K562 (cell line): Measurements from ENCODE around the gene ATP5MG. TPM values are rescaled to one million over a fixed set of nuclear protein-coding genes. Genes with fewer than 3 reads are reported as not detected.

ENCODE experiments used
- ATAC-seq: fragments of 200-7000 bp; cut with Tn5 transposase; 3 replicates; pipeline ENCODE4 v1.9.1; 2020; ENCODE audit warnings: moderate library complexity
- BruUV-seq: library from RNA; stranded (reverse); fragments of 400-500 nt; replicated peaks from 2 replicates; lab custom pipeline; 2021; lab: Mats Ljungman, UMichigan
- CTCF ChIA-PET: fragments of 300-600 bp; formaldehyde crosslinking; extraction: SDS; loops from one replicate; lab custom pipeline; 2021; ENCODE audit warnings: low intra/inter-chr PET ratio; lab: Yijun Ruan, JAX
- POLR2A ChIA-PET: fragments of 300-600, 350-650 bp; sonication (Branson Sonifier 250); formaldehyde crosslinking; extraction: SDS; loops from one replicate; lab custom pipeline; 2021; ENCODE audit warnings: antibody characterized with exemption, inconsistent platforms; lab: Yijun Ruan, JAX
- DNase-seq, 4 experiments: peaks; one replicate each; pipeline versions ENCODE4 v3.0.0 to v3.0.0-alpha.2; 2011 to 2018; ENCODE audit warnings: low spot score in 3 of 4, mixed read lengths in 3 of 4; ENCODE audit errors: extremely low read depth in 1 of 4
- FAIRE-seq: peaks from 2 replicates; lab custom pipeline; 2011; peaks lifted over from hg19 to GRCh38; lab: Jason Lieb, UNC
- H2AFZ ChIP-seq: 2 replicates; pipeline ENCODE4 v1.6.0; 2011; ENCODE audit warnings: low read depth, low read length, control low read depth, inconsistent platforms
- H3K27ac ChIP-seq: fragments of 200-600 bp; 3 replicates; pipeline ENCODE4 v1.8.0; 2011; ENCODE audit warnings: low read depth, mild to moderate bottlenecking, control low read depth, inconsistent platforms, low read length, moderate library complexity, mixed read lengths; ENCODE audit errors: extremely low read depth
- H3K27me3 ChIP-seq, 2 experiments: fragments of 300-600 bp in 1 of 2; 2 replicates in 1 of 2; 3 replicates in 1 of 2; pipeline versions ENCODE4 v1.6.0 to v1.8.0; 2011; ENCODE audit warnings: inconsistent platforms in 2 of 2, low read length in 2 of 2, mild to moderate bottlenecking in 1 of 2, mixed read lengths in 1 of 2, moderate library complexity in 1 of 2; ENCODE audit not compliant: control insufficient read depth in 2 of 2, insufficient read depth in 2 of 2
- H3K36me3 ChIP-seq: fragments of 300-600 bp; 3 replicates; pipeline ENCODE4 v1.8.0; 2011; ENCODE audit warnings: mild to moderate bottlenecking, low read length, inconsistent platforms; ENCODE audit not compliant: control insufficient read depth, insufficient read depth
- H3K4me1 ChIP-seq, 2 experiments: fragments of 200-600 bp in 1 of 2; replicated peaks in 1 of 2; 2 replicates in 1 of 2; 3 replicates in 1 of 2; pipeline versions ENCODE4 v1.5.1 to v1.8.0; 2011; ENCODE audit warnings: inconsistent platforms in 2 of 2, low read length in 2 of 2, mild to moderate bottlenecking in 1 of 2, mixed read lengths in 1 of 2, moderate library complexity in 1 of 2; ENCODE audit not compliant: control insufficient read depth in 2 of 2, insufficient read depth in 2 of 2
- H3K4me2 ChIP-seq: 2 replicates; pipeline ENCODE4 v1.6.1; 2011; ENCODE audit warnings: low read length, control low read depth, inconsistent platforms, mixed read lengths; ENCODE audit not compliant: insufficient read depth
- H3K4me3 ChIP-seq: fragments of 200-600 bp; sonication (generic), shearing (Covaris generic); 2 replicates; pipeline ENCODE4 v1.5.1; 2016; ENCODE audit warnings: control low read depth, inconsistent platforms
- H3K79me2 ChIP-seq: fragments of 200-600 bp; 3 replicates; pipeline ENCODE4 v1.8.0; 2011; ENCODE audit warnings: low read length, inconsistent platforms; ENCODE audit not compliant: control insufficient read depth, insufficient read depth
- H3K9ac ChIP-seq, 2 experiments: 2 replicates each; pipeline versions ENCODE4 v1.6.0 to v1.6.1; 2011; ENCODE audit warnings: low read depth in 2 of 2, low read length in 2 of 2, control low read depth in 1 of 2, inconsistent platforms in 1 of 2, mild to moderate bottlenecking in 1 of 2, mixed read lengths in 1 of 2; ENCODE audit not compliant: insufficient read depth in 1 of 2
- H3K9me1 ChIP-seq: one replicate; pipeline ENCODE4 v1.6.0; 2011; ENCODE audit warnings: inconsistent platforms, mild to moderate bottlenecking, low read length, moderate library complexity; ENCODE audit not compliant: control insufficient read depth, insufficient read depth
- H3K9me3 ChIP-seq: replicated peaks from 2 replicates; pipeline ENCODE4 v1.5.1; 2011; ENCODE audit warnings: low read depth, low read length, inconsistent platforms; ENCODE audit not compliant: control insufficient read depth, insufficient read depth
- H4K20me1 ChIP-seq: replicated peaks from 2 replicates; pipeline ENCODE4 v1.6.1; 2011; ENCODE audit warnings: low read length, inconsistent platforms, mixed read lengths; ENCODE audit not compliant: control insufficient read depth, insufficient read depth
- ATF1 ChIP-seq, 2 experiments: fragments of 450-650 bp in 1 of 2; IDR thresholded peaks; 2 replicates each; pipeline ENCODE4 v1.6.1; 2016; ENCODE audit warnings: missing compliant biosample characterization in 1 of 2, missing genetic modification characterization in 1 of 2
- CAMTA2 ChIP-seq: fragments of 250-450 bp; sonication (Bioruptor Pico); conservative IDR thresholded peaks from 2 replicates; pipeline ENCODE4 v1.5.1; 2022
- CBX5 ChIP-seq: IDR thresholded peaks from 2 replicates; pipeline ENCODE4 v1.6.1; 2014; ENCODE audit warnings: low read depth, borderline replicate concordance
- HDAC1 ChIP-seq, 2 experiments: fragments of 450-650 bp; IDR thresholded peaks; 2 replicates each; pipeline ENCODE4 v1.6.1; 2016 to 2017; ENCODE audit warnings: inconsistent platforms in 1 of 2, mild to moderate bottlenecking in 1 of 2, moderate library complexity in 1 of 2
- HDAC2 ChIP-seq: fragments of 450-650 bp; IDR thresholded peaks from 2 replicates; pipeline ENCODE4 v1.6.1; 2016; ENCODE audit warnings: mild to moderate bottlenecking
- L3MBTL2 ChIP-seq: fragments of 450-650 bp; IDR thresholded peaks from 2 replicates; pipeline ENCODE4 v1.6.1; 2016; ENCODE audit warnings: mild to moderate bottlenecking, moderate library complexity
- MXD1 ChIP-seq: fragments of 250-450 bp; sonication (Bioruptor Pico); IDR thresholded peaks from 2 replicates; pipeline ENCODE4 v1.8.0; 2021; ENCODE audit warnings: borderline replicate concordance, mild to moderate bottlenecking, moderate library complexity; ENCODE audit not compliant: poor library complexity, severe bottlenecking
- MXI1 ChIP-seq: IDR thresholded peaks from 2 replicates; pipeline ENCODE4 v1.6.1; 2011; ENCODE audit warnings: low read depth, mild to moderate bottlenecking, improper control_type of control experiment, low read length
- MYC ChIP-seq, 2 experiments: fragments of 250-450 bp in 1 of 2; sonication (Bioruptor Pico) in 1 of 2; IDR thresholded peaks; 2 replicates each; pipeline versions ENCODE4 v1.5.1 to v1.6.1; 2012 to 2021; ENCODE audit warnings: low read depth in 2 of 2, borderline replicate concordance in 1 of 2, improper control_type of control experiment in 1 of 2, low read length in 1 of 2, mild to moderate bottlenecking in 1 of 2, moderate library complexity in 1 of 2
- NR1H2 ChIP-seq: sonication (generic); formaldehyde crosslinking; IDR thresholded peaks from 2 replicates; pipeline ENCODE4 v1.4.0; 2020; ENCODE audit warnings: mild to moderate bottlenecking, missing genetic modification reagents
- TAL1 ChIP-seq: fragments of 450-650 bp; IDR thresholded peaks from 2 replicates; pipeline ENCODE4 v1.6.1; 2016; ENCODE audit warnings: mild to moderate bottlenecking
- TRIM28 ChIP-seq: fragments of 450-650 bp; IDR thresholded peaks from 2 replicates; pipeline ENCODE4 v1.6.1; 2017
- ZNF224 ChIP-seq: sonication (generic); formaldehyde crosslinking; IDR thresholded peaks from 2 replicates; pipeline ENCODE4 v1.8.0; 2022; ENCODE audit warnings: mild to moderate bottlenecking, missing genetic modification reagents
- ZNF3 ChIP-seq: fragments of 250-450 bp; sonication (Bioruptor Pico); IDR thresholded peaks from 2 replicates; pipeline ENCODE4 v1.5.0; 2021; ENCODE audit warnings: mild to moderate bottlenecking, moderate library complexity
- ZNF639 ChIP-seq, 2 experiments: fragments of 200-800 bp in 1 of 2; sonication (Bioruptor generic) in 1 of 2; sonication (generic) in 1 of 2; formaldehyde crosslinking in 1 of 2; IDR thresholded peaks in 1 of 2; conservative IDR thresholded peaks in 1 of 2; 2 replicates each; pipeline versions ENCODE4 v1.5.0 to v1.6.1; 2016 to 2020; ENCODE audit warnings: missing compliant biosample characterization in 1 of 2, missing genetic modification characterization in 1 of 2, missing genetic modification reagents in 1 of 2
- ZNF707 ChIP-seq: fragments of 250-450 bp; sonication (Bioruptor Pico); conservative IDR thresholded peaks from 2 replicates; pipeline ENCODE4 v1.8.0; 2022; ENCODE audit warnings: inconsistent platforms, mild to moderate bottlenecking, moderate library complexity
- ZNF77 ChIP-seq: fragments of 250-450 bp; sonication (Bioruptor Pico); IDR thresholded peaks from 2 replicates; pipeline ENCODE4 v1.5.0; 2020
- ZSCAN29 ChIP-seq: fragments of 450-650 bp; IDR thresholded peaks from 2 replicates; pipeline ENCODE4 v1.6.1; 2017
- WGBS: fragments of 100-300 bp; shearing (Covaris generic); methylation state at CpG from one replicate; pipeline ENCODE4 v1.1.6; 2016; ENCODE audit warnings: low coverage, mixed read lengths; ENCODE audit not compliant: insufficient coverage; ENCODE audit errors: missing lambda C conversion rate; 5-methylcytosine and 5-hydroxymethylcytosine counted together
- in situ Hi-C: fragments of 300-500 bp; cut with MboI; formaldehyde crosslinking; loops from 4 replicates; pipeline ENCODE4 v1.15.0; 2018; ENCODE audit warnings: inconsistent platforms, mixed read lengths
- intact Hi-C: fragments of 100-400 bp; cut with micrococcal nuclease; formaldehyde crosslinking; loops from 2 replicates; pipeline ENCODE4 v1.14.2; 2022
- polyA plus RNA-seq, 8 experiments: library from polyadenylated mRNA; depleted of rRNA in 4 of 8; stranded (reverse) in 5 of 8; unstranded in 3 of 8; fragments of >200 nt; fragmentation: Nextera tagmentation in 2 of 8; fragmentation: Illumina TruSeq in 1 of 8; extraction: Ambion mirVana in 2 of 8; extraction: Trizol in 1 of 8; gene quantifications; 2 replicates each; pipeline versions ENCODE4 v1.2.1 to v1.2.3, GENCODE V29; 2011 to 2014; ENCODE audit warnings: inconsistent platforms in 1 of 8, missing spikeins in 1 of 8
- total RNA-seq, 7 experiments: library from RNA; depleted of rRNA in 6 of 7; stranded (reverse); fragments of >200 nt in 6 of 7; fragmentation: Illumina TruSeq in 2 of 7; extraction: Trizol in 2 of 7; gene quantifications; 2 replicates each; pipeline versions ENCODE4 v1.2.1 to v1.2.3, GENCODE V29; 2011 to 2021; ENCODE audit warnings: low replicate concordance in 1 of 7
- TF ChIP-seq, protein P1 (sequence below): fragments of 250-450 bp; sonication (Bioruptor Pico); IDR thresholded peaks from 2 replicates; pipeline ENCODE4 v1.8.0; 2021; ENCODE audit warnings: moderate library complexity, mild to moderate bottlenecking, inconsistent platforms

The ATP5MG gene
- total and polyA plus RNA-seq, 9 of the 15 experiments (the other 6 are each of a cell fraction or from before 2014, with no cell fraction given), result 301 to 2,138 (median 434) TPM

- TF ChIP-seq MYC (IDR thresholded peaks at IDR 0.05; ENCODE audit: low read depth, low read length) (no peak), MYC (CRISPR knock-in tag; IDR thresholded peaks at IDR 0.05; ENCODE audit: borderline replicate concordance, low read depth) (no peak), ATF1 (CRISPR knock-in tag; IDR thresholded peaks at IDR 0.05) (no peak), ATF1 (tag; IDR thresholded peaks at IDR 0.05) (no peak)
- TF ChIP-seq, protein P1, sequence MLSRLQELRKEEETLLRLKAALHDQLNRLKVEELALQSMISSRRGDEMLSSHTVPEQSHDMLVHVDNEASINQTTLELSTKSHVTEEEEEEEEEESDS (CRISPR knock-in tag), result no peak
Measured at GRCh38 chr11:118410055-118410745, 8.8 kb downstream of the ATP5MG start (continued).

DNA sequence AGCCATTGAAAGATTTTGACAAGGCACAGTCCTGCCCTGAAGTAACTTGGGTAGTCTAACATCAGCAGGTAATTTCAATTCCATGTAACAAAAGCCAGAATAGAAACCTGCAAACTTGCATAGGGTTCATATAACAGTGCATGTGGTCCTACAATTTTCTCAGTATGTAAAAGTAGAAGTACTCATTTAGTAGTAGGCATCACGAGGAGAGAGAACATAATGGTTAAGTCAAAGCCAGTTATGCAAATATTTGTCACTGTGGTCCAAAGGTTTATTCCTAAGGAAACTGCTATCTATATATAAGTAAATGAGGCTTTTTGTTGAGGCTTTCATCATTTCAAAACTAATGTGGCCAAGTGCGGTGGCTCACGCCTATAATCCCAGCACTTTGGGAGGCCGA is 10.1 kb downstream of the ATP5MG start:
- TF ChIP-seq ZSCAN29 (no peak), HDAC2 (no peak), TAL1 (no peak), ZNF77 (CRISPR knock-in tag) (no peak), MXD1 (CRISPR knock-in tag) (no peak), NR1H2 (CRISPR knock-in tag) (no peak), TRIM28 (no peak), ZNF639 (CRISPR knock-in tag; conservative IDR thresholded peaks at IDR 0.05 in 1 of 2, IDR thresholded peaks at IDR 0.05 in 1 of 2) (no peak), ZNF707 (no peak), CBX5 (no peak), CAMTA2 (no peak), ZNF224 (CRISPR knock-in tag) (no peak), ZNF3 (CRISPR knock-in tag) (no peak), L3MBTL2 (no peak), HDAC1 (IDR thresholded peaks at IDR 0.05) (no peak), MXI1 (no peak)
- Histone ChIP-seq H3K27me3 (no peaks in the 10 kb centered on the region), H2AFZ (no peak overlapping the region), H3K4me3 (no peak overlapping the region), H3K9ac (no peak overlapping the region), H3K4me2 (no peak overlapping the region), H3K4me1 (peaks cover 4 to 20% of the 10 kb centered on the region in 2 experiments; a peak in 3 of 5 replicates), H3K79me2 (peaks cover 18% of the 10 kb centered on the region), H4K20me1 (no peaks in the 10 kb centered on the region), H3K27ac (no peak overlapping the region), H3K36me3 (peaks cover 38% of the 10 kb centered on the region), H3K9me3 (no peaks in the 10 kb centered on the region), H3K9me1 (no peaks in the 10 kb centered on the region)
- DNase-seq (no peak), FAIRE-seq (no peak), ATAC-seq (no peak)
- POLR2A ChIA-PET, result no interaction called here
- no TSS peak for BruUV-seq
- CTCF ChIA-PET, result interaction anchor here (0.6 kb wide), 1 partner anchor 556 kb away, joined by 3 read pairs; no protein-coding TSS in a partner anchor
- in situ Hi-C loops (no loop called here), intact Hi-C loops (no loop called here)
- 79% methylated on average over 4 of the region's 4 CpGs for WGBS
